SH-SY5Y (cell line): ENCODE measurements around the gene PSMB5.

Experiments
- GATA2 ChIP-seq: IDR thresholded peaks from 2 replicates; pipeline ENCODE4 v1.6.1; 2011; ENCODE audit warnings: mild to moderate bottlenecking, low read depth, low read length
- GATA3 ChIP-seq: IDR thresholded peaks from 2 replicates; pipeline ENCODE4 v1.6.1; 2011; ENCODE audit warnings: low read depth, mild to moderate bottlenecking, low read length, moderate library complexity

GRCh38 chr14:23033251-23033727 lies 1.4 kb downstream of the PSMB5 start:
- TF ChIP-seq GATA2: no peak
- TF ChIP-seq GATA3: no peak
